GM23248 (cell line): ENCODE data around the gene MID1.

Experiments used
- EZH2 ChIP-seq: fragments of 200-600 bp; sonication (generic); IDR thresholded peaks from 2 replicates; pipeline ENCODE4 v1.6.1; 2018; ENCODE audit warnings: antibody characterized with exemption, mild to moderate bottlenecking; ENCODE audit not compliant: insufficient read depth, poor library complexity, severe bottlenecking
- EZH2phosphoT487 ChIP-seq: fragments of 200-600 bp; sonication (generic); IDR thresholded peaks from 2 replicates; pipeline ENCODE4 v1.6.1; 2018; ENCODE audit warnings: antibody characterized with exemption, moderate library complexity, mild to moderate bottlenecking, low read depth; ENCODE audit not compliant: insufficient read depth

DNA sequence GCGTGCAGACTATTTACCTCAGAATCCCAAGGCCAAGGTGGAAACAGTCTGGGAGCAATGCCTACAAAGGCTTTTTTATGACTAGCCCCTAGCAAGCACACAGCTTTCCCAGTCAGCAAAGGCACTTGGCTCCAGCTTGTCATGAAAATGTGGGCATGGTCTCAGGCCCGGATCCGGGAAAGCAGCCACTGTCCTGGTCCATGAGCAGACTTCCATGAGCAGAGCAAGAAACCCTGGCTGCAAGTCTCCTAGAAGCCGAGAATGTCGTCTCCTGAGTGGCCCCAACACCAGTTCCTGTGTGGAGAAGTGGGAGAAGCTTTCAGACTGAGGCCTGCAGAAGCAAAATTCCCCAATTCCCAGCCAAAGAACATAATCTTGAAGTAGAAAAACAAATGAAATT lies 190.5 kb downstream of the MID1 start:
- TF ChIP-seq EZH2phosphoT487 (no peak), EZH2 (no peak)
